HG02943 (cell line): ENCODE data around the gene LIPA.
"Not testable (repeated sequence)": the region's sequence is repeated elsewhere in the genome, so short reads cannot be mapped to it uniquely, and the experiment has no call there.

Experiments used
- ATAC-seq: cut with Tn5 transposase; IDR thresholded peaks from one replicate; pipeline ENCODE4 v1.9.1; 2021; ENCODE audit warnings: mild to moderate bottlenecking, low read depth, moderate library complexity; ENCODE audit not compliant: unreplicated experiment

Gene LIPA

GRCh38 chr10:89251409-89252224 lies at the start of gene LIPA:
Gene LIPA (minus strand): TSS chr10:89251775. CDS start chr10:89247648, 4,127 bp downstream.
- peak; percentile 96 for ATAC-seq

GRCh38 chr10:89301232-89301631 lies 49.7 kb upstream of the LIPA start:
- ATAC-seq: no peak

GRCh38 chr10:89299031-89299430 lies 47.5 kb upstream of the LIPA start:
- no peak for ATAC-seq

- no peak for ATAC-seq
Observed at GRCh38 chr10:89297791-89298190, 46.2 kb upstream of the LIPA start.

- no peak for ATAC-seq
Observed at GRCh38 chr10:89297356-89297755, 45.8 kb upstream of the LIPA start.

GRCh38 chr10:89296220-89296648 lies 44.7 kb upstream of the LIPA start:
- ATAC-seq: no peak

GRCh38 chr10:89295597-89295996 lies 44.0 kb upstream of the LIPA start:
- no peak for ATAC-seq

GRCh38 chr10:89294721-89295239 lies 43.2 kb upstream of the LIPA start:
- ATAC-seq: no peak

GRCh38 chr10:89285303-89285702 lies 33.7 kb upstream of the LIPA start:
- not testable (repeated sequence) for ATAC-seq

GRCh38 chr10:89284711-89285110 lies 33.1 kb upstream of the LIPA start:
- not testable (repeated sequence) for ATAC-seq

- no peak for ATAC-seq
Observed at GRCh38 chr10:89283936-89284475, 32.4 kb upstream of the LIPA start.

GRCh38 chr10:89283025-89283935 lies 31.7 kb upstream of the LIPA start:
- ATAC-seq: no peak

GRCh38 chr10:89281606-89282395 lies 30.2 kb upstream of the LIPA start:
- no peak for ATAC-seq

GRCh38 chr10:89280508-89280907 lies 28.9 kb upstream of the LIPA start:
- no peak for ATAC-seq

GRCh38 chr10:89279421-89279869 lies 27.9 kb upstream of the LIPA start:
- ATAC-seq: no peak

GRCh38 chr10:89278900-89279392 lies 27.4 kb upstream of the LIPA start:
- ATAC-seq: no peak

- no peak for ATAC-seq
Observed at GRCh38 chr10:89278034-89278535, 26.5 kb upstream of the LIPA start.

GRCh38 chr10:89275383-89275782 lies 23.8 kb upstream of the LIPA start:
- ATAC-seq: no peak

- ATAC-seq: no peak
Observed at GRCh38 chr10:89274928-89275327, 23.4 kb upstream of the LIPA start.

GRCh38 chr10:89273680-89274079 lies 22.1 kb upstream of the LIPA start:
- ATAC-seq: no peak
